Stimulated activated CD8-positive, alpha-beta memory T cell treated with anti-CD3 and anti-CD28 coated beads, Interleukin-4, amount 100 ng/mL, for 1 hour (primary cell): ENCODE data around the gene MTA3.

ENCODE experiments used
- DNase-seq, 2 donors: peaks; one replicate each; pipeline ENCODE4 v3.0.0-alpha.2; 2020; ENCODE audit warnings: low read depth in 2 of 2, low spot score in 1 of 2

The MTA3 gene

DNA sequence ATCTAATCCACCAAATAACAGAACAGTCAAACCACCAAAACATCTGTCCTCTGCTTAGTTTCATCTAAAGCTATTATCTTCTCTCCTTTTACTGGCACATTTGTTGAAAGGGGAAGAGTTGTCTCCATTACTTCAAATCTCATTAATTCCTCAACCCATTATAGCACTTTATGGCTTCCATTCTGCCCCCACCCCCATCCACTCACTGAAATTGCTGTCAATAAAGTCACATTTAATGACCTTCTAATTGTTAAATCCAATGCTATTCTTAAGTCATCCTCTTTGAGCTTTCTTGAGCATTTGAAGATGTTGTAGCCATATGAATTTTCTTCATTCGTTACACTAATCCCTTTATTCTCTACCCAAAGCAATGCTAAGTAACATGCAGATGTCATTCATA lies 190.3 kb downstream of the MTA3 start:
- DNase-seq: no peak

DNA sequence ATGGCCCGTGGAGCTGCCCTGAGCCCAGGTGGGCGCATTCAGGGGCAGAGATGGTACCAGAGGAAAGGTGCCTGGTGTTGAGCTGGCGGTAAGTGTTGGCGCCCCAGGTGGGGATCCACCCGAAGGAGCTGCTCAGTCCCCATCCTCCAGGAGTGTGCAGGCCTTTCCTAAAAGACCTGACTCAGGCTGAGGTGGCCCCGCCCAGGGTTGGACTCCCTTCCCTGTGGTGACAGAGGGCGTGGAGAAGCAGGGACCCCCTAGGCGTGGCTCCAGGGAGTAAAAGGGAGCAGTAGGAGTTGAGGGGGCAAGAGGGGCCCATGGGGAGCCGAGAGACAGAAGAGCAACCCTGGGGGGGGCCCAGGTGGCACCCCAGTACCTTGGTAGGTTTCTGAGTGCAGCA lies 193.1 kb downstream of the MTA3 start:
- DNase-seq: no peak

DNA sequence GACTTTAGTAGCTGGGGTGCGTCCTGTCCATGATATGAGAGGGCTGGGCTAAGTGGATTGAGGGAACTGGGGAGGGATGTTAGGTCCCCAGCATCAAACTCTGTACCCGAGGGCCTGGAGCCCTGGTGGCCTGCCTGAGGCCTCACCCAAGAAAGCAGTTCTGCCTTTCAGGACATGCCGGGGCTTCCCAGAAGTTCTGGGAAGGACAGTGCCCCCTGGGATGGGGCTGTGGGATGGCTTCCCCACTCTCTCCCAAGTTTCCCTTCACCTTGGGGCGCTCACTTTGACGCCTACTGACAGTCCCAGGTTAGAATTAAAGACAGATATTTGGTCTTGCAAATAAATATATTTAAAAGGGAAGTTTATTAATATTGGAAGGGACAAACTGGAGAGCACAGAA lies 193.7 kb downstream of the MTA3 start:
- no peak for DNase-seq

DNA sequence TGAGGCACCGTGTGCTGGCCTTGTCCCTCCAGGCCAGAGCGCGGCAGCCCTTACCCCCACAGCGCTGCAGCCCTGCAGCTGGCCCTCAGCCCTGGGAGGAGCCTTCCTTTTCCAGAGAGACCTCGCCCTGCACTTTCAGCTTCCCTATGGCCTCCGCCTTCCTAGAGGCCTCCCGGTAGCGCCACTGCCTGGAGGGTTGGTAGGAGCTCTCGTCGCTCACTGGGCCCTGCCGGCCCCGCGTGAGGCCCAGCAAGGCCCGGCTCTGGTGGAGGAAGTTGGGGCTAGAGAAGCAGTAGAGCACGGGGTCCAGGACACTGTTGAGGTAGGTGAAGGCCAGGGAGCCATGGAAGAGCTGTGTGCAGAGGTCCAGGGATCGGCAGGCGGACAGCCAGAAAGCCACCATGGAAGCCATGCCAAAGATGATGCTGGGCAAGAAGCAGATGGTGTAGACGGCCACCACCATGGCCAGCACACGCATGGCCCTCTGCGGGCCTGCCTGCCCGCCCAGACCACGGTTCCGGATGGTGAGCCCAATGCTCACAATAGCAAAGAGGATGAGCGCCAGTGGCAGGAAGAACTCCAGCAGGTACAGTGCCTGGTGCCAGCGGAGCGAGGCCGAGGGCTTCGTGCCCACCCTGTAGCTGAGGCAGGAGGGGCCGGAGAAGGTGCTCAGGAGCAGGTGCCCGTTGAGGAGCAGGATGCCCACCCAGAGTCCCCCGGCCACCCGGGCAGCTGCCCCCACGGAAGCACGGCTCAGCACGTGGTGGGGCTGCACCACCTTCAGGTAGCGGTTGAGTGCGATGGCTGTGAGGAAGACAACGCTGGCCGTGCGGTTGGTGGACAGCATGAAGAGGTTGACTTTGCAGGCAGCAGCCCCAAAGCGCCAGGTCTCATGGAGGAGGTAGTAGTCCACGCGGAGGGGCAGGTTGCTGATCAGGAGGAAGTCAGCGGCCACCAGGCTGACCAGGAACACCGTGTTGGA lies 194.7 kb downstream of the MTA3 start:
- DNase-seq: no peak

DNA sequence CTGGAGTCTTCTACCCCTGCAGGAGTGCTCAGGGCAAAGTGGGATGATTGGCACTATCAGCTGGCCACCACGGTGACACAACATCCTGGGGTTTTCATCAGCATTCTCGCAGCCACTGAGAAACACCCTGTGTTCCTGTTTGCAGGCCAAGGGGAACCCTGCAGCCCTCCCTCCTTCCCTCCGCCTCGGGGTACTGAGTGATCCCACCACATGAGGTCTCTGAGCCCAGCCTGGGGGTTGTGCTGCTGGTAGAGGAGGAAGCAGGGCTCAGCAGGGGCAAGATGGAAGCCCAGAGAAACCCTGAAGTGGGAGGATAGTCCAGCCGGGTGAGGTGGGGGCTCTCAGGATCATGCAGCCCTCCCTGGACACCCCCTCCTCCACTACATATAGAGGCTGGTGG lies 195.7 kb downstream of the MTA3 start, which contains the start of gene OXER1:
Gene OXER1, minus strand, starts transcription at position 40 of the 400 bp plus-strand sequence. CDS start 73 bp downstream, outside the sequence.
- DNase-seq: no peak

DNA sequence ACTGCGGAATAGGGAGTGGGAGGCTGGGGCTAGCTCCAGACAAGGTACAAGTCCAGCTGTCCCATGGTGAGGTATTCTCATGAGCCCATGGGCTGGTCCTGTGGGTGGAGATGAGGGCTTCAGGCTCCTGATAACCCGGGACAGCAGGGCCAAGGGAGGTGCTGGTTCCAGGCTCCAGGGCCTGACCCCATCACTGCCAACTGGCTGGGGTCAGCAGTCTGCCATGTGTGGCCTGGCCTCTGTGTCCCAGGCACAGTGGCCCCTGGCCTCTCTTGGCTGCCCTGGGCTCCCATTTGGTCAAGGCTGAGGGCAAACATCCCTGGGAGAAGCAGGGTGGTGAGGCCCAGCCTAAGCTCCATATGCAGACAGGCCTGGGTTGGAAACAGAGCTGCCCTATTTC lies 196.5 kb downstream of the MTA3 start:
- DNase-seq: no peak

DNA sequence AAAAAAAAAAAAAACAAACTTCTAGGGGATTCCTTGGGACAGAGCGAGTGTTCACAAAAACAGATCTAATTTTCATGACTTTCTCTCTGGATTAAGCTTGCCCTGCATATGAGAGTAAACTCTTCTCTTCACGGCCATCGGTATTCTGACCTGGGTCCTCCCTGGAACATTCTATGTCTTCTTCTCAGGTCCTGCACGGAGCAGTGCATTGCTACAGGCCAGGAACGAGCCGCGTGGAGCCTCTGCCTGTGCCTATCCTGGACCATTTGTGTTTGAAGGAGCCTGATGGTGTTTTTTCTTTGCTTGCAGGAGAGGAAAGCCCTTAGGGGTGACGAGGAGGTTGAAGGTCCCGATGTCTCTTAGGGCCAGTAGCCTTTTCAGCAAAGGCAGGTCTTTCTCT lies 197.3 kb downstream of the MTA3 start:
- no peak for DNase-seq

DNA sequence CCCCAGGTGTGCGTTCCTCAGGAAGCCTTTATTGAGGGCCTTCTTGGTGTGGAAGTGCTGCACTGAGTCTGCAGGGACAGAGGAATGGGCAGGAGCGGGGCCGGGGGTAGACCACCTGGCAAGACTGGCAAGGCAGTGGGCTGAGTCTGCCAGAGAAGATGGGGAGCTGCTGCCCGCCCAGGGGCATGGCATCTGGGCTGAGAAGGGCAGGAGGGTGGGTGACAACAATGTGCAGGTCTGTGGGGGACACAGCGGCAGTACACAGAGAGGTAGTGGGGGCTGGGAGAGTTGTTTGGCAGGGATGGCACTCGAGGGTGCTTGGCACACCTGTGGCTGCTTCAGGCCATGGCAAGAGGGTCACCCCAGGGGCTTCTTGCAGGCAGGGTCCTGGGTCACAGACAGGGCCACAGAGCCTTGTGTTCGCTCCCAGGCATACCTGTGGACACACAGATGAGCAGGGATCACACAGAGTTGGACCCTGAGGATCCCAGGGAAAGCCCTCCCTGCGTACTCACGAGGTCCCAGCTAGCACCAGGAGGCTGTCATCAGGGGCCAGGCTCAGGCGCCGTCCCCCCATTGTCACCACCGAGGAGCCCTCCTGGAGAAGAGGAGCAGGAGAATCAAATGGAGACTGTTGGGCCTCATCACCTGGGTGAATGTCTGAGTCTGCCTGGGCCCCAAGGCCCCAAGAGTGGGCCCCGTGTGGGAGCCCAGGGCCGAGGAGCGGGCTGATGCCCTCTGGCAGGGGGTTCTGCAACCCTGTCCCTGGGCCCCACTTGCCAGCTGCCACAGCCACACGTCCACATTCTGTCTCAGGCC lies 198.9 kb downstream of the MTA3 start:
- DNase-seq: no peak

DNA sequence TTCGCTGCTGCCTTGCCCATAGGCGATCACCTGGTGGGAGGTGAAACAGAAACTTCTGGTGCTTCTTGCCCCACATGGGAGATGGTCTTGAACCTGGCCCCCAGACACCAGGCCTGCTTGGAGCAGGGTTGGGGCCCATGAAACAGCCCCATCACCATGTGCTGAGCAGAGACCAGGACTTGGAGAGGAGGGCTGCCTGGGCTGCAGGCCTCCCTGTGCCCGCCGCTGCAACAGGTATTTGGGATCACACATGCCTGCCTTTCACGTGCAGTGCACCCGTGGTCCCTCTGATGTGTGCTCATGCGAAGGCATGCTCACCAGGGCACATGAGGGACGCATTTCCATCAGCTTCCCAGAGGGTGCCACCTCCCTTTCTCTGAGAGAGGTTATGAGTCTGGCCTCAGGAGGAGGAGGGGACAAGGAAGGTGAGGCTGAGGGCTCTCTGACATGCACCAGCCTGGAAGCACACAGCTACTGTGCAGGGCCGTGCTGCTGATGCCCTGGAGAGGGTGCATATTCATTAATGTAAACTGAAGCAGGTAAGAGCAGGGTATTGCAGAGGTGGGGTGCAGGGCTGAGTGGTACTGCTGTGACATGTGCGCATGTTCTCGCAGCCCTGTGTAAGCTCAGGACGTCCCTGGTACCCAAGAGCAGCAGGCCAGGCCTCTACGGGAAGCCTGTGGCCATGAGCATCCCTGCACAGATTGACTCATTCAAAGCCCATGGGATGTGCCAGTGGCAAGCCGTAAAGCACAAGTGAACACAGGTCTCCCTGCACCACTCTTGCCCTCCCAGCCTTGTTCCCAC lies 199.7 kb downstream of the MTA3 start:
- DNase-seq: no peak

DNA sequence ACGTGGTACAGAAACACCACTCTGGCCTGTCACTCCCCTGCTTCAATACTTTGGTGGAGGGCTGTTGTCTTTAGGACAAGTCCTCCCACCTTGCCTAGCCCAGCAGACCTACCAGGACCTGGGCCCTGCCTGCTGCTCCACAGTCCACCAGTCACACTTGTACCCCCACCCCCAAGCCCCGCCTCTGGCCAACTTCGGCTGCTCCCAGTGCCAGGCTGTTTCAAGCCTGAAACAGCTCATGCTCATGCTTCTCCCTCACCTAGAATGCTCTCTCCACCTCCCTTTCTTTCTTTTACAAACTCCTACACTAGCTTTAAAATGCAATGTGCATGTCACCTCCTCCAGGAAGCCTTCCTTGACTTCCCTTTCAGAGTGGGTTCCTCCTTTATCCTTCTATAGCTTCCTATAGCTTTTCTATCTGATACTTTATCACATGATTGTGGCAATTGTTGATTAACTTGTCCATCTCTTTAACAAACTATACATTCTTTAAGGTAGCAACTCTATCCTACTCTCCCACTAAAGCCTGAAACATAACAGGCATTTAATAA lies 200.3 kb downstream of the MTA3 start:
- DNase-seq: no peak

DNA sequence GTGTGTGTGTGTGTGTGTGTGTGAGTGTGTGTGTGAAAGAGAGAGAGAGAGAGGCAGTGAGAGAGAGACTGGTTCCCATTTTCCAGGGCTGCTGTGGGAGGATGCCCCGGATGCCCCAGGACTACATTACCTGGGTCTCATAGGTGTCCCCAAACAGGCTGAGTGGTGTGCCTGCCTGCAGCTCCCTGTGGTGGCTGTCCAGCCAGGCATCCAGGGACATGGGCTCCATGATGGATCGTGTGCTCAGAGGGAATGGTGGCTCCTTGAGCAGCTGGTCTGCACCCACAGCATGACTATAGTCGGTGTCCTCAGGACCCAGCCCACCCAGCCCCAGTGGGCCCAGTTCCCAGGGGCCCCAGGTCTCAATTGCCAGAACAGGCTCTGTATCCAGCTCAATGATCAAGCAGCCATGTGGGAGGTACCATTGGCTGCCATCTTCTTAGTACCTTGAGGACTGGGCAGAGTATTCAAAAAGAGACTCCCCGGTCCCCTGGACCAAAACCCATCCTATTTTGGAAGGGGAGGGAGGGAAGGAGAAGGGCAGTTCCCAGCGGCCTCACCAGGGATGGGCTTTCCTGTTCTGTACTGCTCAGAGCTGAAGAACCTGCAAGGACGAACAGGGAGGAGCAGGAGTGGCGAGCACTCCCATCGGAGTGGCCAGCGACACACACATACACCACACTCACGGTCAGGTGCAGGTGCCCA lies 201.3 kb downstream of the MTA3 start:
- no peak for DNase-seq

DNA sequence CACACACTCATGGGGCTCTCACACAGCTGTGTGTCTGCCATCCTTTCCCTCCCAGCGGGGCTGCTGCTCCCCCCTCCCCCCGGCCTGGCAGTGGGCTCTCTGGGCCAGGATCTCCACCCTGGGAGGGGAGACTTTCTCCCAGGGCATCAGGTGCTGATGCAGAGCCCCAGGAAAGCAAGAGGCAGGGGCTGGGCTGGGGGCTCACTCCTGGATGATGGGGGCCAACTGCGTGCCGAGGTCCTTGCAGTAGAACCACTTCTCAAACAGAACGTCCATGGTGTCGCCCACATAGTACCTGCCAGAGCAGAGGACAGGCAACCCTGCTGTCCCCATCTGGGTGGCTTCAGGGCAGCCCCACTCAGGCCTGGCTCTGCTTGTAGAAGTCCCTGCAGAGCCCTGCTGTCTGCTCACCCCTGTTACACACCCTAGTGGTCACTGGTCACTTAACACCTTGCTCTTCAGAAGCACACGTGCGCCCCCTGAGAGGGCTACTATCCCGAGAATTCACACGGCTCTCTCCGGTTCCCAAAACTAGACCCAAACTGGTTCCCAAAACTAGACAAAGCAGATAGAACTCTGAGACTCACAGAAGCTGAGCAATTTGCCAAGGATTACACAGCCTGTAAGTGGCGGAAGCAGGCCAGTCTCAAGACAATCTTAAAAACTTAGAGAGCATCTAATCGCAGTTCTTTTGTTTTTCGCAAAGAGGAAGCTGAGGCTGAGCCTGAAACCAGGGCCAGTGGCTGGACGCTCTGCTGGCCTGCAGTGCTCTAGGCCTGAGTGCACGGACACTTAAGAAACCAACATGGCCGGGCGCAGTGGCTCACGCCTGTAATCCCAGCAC lies 202.1 kb downstream of the MTA3 start:
- DNase-seq: no peak

DNA sequence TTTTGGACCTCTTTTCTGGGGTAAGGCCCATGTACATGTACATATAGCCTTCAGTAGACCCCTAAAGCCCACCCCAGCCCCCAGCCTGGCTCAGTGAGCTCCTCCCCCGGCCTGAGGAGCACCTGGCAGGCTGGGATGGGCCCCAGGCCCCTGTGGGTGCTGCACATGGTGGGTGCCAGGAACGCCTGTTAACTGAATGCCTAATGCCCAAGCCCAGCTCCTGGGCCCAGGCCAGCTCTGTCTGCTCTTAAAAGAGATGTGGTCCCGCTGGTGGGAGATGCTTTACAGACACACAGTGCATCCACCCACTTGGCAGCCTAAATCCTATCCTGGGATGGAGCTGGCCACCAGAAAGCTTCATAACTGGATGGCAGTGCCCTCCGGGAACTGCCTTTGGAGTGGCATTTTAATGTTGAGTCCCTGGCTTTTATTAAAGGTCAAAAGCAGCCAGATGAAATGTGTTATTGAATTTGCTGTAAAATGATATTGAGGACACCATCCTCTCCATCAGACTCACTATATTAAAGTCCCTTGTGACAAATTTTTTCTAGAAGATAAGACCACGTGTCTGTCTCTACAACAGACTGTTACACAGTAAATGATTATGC lies 203.2 kb downstream of the MTA3 start:
- no peak for DNase-seq

DNA sequence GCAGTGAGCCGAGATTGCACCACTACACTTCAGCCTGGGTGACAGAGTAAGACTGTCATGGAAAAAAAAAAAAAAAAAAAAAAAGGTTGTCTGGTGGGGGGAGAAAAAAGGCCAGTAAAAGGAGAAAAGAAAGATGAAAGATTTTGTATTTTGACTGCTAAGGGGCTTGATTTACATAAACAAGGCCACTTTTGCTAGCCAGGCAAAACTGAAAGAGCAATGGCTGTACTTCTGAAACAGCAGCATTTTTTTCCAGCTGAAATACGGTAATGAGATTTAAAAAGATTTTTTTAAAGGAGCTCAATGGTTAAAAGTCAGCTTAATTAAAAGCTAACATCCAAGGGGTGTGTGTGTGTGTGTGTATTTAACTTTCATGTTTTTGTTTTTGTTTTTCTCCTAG lies 206.8 kb downstream of the MTA3 start:
- no peak for DNase-seq

DNA sequence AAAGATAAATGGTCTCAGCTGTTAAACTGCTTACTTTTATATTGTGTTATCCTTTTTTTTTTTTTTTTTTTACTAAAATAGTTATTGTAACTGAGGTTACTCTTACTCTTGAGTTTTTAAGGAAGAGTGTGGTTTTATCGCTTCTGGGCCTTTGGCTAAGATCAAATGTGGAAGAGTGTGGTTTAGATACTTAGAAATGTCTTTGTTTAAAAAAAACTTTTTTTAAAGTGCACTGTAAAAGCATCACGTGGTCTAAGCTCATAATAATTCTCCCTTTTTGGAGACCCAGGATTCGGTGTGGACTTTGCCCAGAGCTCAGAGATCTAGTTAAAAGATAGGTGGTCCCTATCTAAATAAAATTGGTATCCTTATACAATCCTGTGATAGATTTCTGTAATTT lies 207.4 kb downstream of the MTA3 start:
- no peak for DNase-seq

DNA sequence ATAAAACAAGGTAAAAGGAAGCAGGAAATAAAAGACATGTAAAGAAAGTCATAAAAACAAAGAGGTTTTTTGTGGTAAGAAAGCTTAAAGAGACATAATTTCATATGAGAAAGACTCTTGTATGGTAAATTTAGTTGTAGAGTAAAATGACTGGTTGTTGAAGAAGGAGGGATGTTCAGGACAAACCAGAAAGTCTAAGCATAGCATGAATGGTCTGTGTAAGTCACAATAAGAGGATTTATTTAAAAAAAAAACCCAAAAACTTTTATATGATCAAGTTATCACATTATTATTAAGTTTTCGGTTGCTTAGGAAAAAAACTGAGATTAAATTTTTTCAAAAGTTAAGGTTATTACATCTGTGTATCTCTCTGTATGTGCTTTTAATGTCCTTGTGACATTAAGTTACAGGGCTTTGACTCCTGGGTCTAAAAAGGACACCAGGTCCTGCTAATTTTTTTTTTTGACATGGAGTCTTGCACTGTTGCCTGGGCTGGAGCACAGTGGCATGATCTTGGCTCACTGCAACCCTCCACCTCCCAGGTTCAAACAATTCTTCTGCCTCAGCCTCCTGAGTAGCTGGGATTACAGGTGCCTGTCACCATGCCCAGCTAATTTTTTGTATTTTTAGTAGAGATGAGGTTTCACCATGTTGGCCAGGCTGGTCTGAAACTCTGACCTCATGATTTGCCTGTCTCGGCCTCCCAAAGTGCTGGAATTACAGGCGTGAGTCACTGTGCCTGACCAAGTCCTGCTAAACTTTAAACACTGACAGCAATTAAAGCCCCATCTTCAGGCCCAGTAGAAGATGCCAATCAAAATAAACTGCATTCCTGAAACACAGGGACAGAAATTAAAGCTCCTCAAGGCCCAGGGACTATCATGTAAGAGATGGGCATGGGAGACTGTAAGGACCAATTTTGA lies 209.7 kb downstream of the MTA3 start:
- DNase-seq: no peak

DNA sequence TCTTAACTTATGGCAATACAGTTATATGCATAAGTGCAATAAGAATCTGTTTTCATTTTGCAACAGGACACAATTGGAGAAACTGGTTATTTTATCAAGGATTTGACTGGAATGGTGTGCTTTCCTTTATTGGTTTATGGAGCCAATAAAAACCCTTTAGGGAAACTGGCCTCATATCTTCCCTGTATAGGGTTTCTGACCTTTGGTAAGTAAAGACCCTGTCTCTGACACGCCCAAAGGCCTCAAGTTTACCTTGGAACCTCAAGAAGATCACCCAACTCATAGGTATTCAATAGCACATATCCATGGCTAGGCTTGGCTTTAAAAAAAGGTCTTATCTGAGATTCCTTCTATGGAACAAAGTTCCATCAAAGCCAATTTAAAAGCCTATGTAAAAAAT lies 212.7 kb downstream of the MTA3 start:
- no peak for DNase-seq

DNA sequence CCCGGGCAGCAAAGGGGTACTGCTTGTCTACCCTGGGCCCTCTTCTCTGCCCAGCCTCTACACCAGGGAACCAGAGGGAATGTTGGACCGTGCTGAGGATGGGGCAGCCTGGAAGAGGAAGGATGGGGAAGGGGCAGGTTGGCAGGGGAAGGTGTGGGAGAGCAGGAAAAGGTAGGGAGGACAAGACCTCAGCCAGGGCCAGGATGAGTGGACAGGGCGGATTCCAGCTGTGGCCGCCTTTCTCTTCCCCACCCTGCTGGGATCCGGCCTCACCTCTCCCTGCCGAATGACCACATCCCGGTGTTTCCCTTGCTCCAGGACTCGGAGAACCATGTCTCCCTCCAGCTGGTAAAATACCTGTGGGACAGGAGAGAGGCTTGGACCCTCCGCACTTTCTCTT lies 215.1 kb downstream of the MTA3 start:
- DNase-seq: no peak
